ENCODE results near the gene SYTL3. TPM values are rescaled to one million over a fixed set of nuclear protein-coding genes. Genes with fewer than 3 reads are reported as not detected.

Gene SYTL3
- total RNA-seq, 3 donors from 2014 or later (not counting 1 experiment from before 2014, with no cell fraction given) = 84.1 to 143 (median 89.0) TPM

- intact Hi-C loops (cut with micrococcal nuclease) = no loop called here
- no peaks in the 10 kb centered on the region for H3K4me1 ChIP-seq (ENCODE audit: control insufficient read depth, insufficient read depth, low read length)
- H3K4me3 ChIP-seq (ENCODE audit: low read length) = no peak overlapping the region
- Mint-ChIP-seq H3K9me3 (peaks cover 4 to 6% of the 10 kb centered on the region in 2 donors), H3K4me1 (peaks cover 42 to 47% of the 10 kb centered on the region in 2 donors), H3K27ac (peak overlapping the region; percentile 82 to 90), H3K27me3 (ENCODE audit: low read depth in 2 of 2) (no peaks in the 10 kb centered on the region), H3K4me3 (no peak overlapping the region), H3K36me3 (peaks cover 20% of the 10 kb centered on the region)
- H3K9me3 ChIP-seq (ENCODE audit: control insufficient read depth, insufficient read depth, low read length) = no peaks in the 10 kb centered on the region
- ATAC-seq (peak; percentile 44 to 52 (median 50)), DNase-seq (no peak)
- WGBS (ENCODE audit: insufficient coverage) = 90% methylated on average over 6 of the region's 6 CpGs
- no peaks in the 10 kb centered on the region for H3K27me3 ChIP-seq (ENCODE audit: control insufficient read depth, insufficient read depth, low read length)
- H3K36me3 ChIP-seq (ENCODE audit: control insufficient read depth, insufficient read depth, low read length) = peaks cover 86% of the 10 kb centered on the region
- peak overlapping the region; percentile 27 for H3K27ac ChIP-seq (ENCODE audit: low read length)
- TF ChIP-seq, protein P1, sequence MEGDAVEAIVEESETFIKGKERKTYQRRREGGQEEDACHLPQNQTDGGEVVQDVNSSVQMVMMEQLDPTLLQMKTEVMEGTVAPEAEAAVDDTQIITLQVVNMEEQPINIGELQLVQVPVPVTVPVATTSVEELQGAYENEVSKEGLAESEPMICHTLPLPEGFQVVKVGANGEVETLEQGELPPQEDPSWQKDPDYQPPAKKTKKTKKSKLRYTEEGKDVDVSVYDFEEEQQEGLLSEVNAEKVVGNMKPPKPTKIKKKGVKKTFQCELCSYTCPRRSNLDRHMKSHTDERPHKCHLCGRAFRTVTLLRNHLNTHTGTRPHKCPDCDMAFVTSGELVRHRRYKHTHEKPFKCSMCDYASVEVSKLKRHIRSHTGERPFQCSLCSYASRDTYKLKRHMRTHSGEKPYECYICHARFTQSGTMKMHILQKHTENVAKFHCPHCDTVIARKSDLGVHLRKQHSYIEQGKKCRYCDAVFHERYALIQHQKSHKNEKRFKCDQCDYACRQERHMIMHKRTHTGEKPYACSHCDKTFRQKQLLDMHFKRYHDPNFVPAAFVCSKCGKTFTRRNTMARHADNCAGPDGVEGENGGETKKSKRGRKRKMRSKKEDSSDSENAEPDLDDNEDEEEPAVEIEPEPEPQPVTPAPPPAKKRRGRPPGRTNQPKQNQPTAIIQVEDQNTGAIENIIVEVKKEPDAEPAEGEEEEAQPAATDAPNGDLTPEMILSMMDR (IDR thresholded peaks at IDR 0.05) = no peak
These were observed 23.3 kb upstream of the SYTL3 start for GRCh38 chr6:158626360-158627167.

DNA sequence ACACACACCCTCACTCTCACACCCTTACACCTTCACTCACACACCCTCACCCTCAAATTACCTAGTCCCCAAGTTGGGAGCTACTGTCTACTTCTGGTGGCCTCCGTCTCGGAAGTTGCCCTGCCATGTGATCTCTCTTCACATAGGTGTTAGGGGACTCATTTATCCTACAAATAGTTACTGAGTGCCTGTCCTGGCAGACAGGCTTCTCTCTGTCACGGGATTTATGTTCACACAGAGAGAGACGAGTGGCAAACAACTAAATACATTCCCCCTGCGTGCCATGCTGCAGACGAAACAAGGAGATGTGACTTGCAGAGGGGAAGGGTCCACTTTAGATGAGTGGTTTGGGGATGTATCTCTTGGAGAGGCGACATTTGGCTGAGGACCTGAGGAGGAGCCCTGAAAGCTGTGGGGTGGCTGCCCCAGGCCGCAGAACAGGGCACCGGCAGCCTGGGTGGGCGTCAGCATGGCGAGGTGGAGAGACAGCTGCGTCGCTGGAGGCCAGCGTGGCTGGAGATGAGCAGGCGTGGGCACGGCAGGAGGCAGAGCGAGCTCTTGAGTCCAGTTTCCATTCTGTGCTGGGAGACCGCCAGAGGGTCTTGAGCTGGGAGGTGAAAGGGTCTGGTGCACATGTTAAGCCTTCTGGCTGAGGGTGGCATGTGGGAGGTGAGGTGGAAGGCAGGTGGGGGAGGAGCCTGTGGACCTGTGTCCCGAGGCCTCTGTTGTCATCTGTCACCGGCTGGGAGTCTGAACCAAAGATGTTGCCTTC, 22.5 kb upstream of the SYTL3 start:
- ATAC-seq (no peak), DNase-seq (no peak)
- Mint-ChIP-seq H3K36me3 (peaks cover 21% of the 10 kb centered on the region), H3K4me1 (peaks cover 48 to 49% of the 10 kb centered on the region in 2 donors), H3K4me3 (no peak overlapping the region), H3K27ac (peak overlapping the region; percentile 82 to 90), H3K9me3 (peaks cover 4 to 6% of the 10 kb centered on the region in 2 donors), H3K27me3 (ENCODE audit: low read depth in 2 of 2) (no peaks in the 10 kb centered on the region)
- H3K9me3 ChIP-seq (ENCODE audit: control insufficient read depth, insufficient read depth, low read length) = no peaks in the 10 kb centered on the region
- no peak overlapping the region for H3K4me3 ChIP-seq (ENCODE audit: low read length)
- WGBS (ENCODE audit: insufficient coverage) = 98% methylated on average over 20 of the region's 20 CpGs
- intact Hi-C loops (cut with micrococcal nuclease) = no loop called here
- H3K27me3 ChIP-seq (ENCODE audit: control insufficient read depth, insufficient read depth, low read length) = no peaks in the 10 kb centered on the region
- H3K36me3 ChIP-seq (ENCODE audit: control insufficient read depth, insufficient read depth, low read length) = peaks cover 81% of the 10 kb centered on the region
- H3K4me1 ChIP-seq (ENCODE audit: control insufficient read depth, insufficient read depth, low read length) = no peaks in the 10 kb centered on the region
- H3K27ac ChIP-seq (ENCODE audit: low read length) = peak overlapping the region; percentile 27
- TF ChIP-seq, protein P1 (IDR thresholded peaks at IDR 0.05) = no peak

- intact Hi-C loops (cut with micrococcal nuclease) = no loop called here
These were observed 22.0 kb upstream of the SYTL3 start for GRCh38 chr6:158627940-158628211.

More at GRCh38 chr6:158627940-158628211, 22.0 kb upstream of the SYTL3 start:
- no peaks in the 10 kb centered on the region for H3K27me3 Mint-ChIP-seq (ENCODE audit: low read depth in 2 of 2)
- Histone ChIP-seq H3K4me1 (ENCODE audit: control insufficient read depth, insufficient read depth, low read length) (no peaks in the 10 kb centered on the region), H3K4me3 (ENCODE audit: low read length) (no peak overlapping the region), H3K27me3 (ENCODE audit: control insufficient read depth, insufficient read depth, low read length) (no peaks in the 10 kb centered on the region), H3K9me3 (ENCODE audit: control insufficient read depth, insufficient read depth, low read length) (no peaks in the 10 kb centered on the region), H3K36me3 (ENCODE audit: control insufficient read depth, insufficient read depth, low read length) (peaks cover 78% of the 10 kb centered on the region), H3K27ac (ENCODE audit: low read length) (no peak overlapping the region)
- peak overlapping the region; percentile 82 to 90 for H3K27ac Mint-ChIP-seq
- H3K4me1 Mint-ChIP-seq = peaks cover 49 to 50% of the 10 kb centered on the region in 2 donors
- H3K36me3 Mint-ChIP-seq = peaks cover 21% of the 10 kb centered on the region
- DNase-seq (no peak), ATAC-seq (no peak)
- TF ChIP-seq, protein P1 (IDR thresholded peaks at IDR 0.05) = no peak
- peaks cover 4 to 6% of the 10 kb centered on the region in 2 donors for H3K9me3 Mint-ChIP-seq
- no peak overlapping the region for H3K4me3 Mint-ChIP-seq
- 96% methylated on average over 9 of the region's 9 CpGs for WGBS (ENCODE audit: insufficient coverage)
